Liver (tissue), 9 donors: ENCODE measurements around the gene IFIT1B. TPM values are rescaled to one million over a fixed set of nuclear protein-coding genes. Genes with fewer than 3 reads are reported as not detected.

Experiments used
- DNase-seq: peaks from one replicate; pipeline ENCODE4 v3.0.0-alpha.2; 2017; ENCODE audit warnings: low spot score
- H3K27ac ChIP-seq, 2 donors: one replicate each; pipeline ENCODE4 v1.7.0; 2013; ENCODE audit warnings: inconsistent platforms in 2 of 2, low read length in 2 of 2, control low read depth in 1 of 2, low read depth in 1 of 2, mild to moderate bottlenecking in 1 of 2
- H3K27me3 ChIP-seq, 4 donors: one replicate each; pipeline versions ENCODE4 v1.6.1 to v1.7.0; 2013; ENCODE audit warnings: low read length in 3 of 4, inconsistent platforms in 1 of 4, mild to moderate bottlenecking in 1 of 4, moderate library complexity in 1 of 4; ENCODE audit not compliant: control insufficient read depth in 4 of 4, insufficient read depth in 4 of 4
- H3K36me3 ChIP-seq, 4 donors: one replicate each; pipeline versions ENCODE4 v1.6.1 to v1.7.0; 2013; ENCODE audit warnings: low read length in 3 of 4, mild to moderate bottlenecking in 3 of 4, low read depth in 1 of 4, moderate library complexity in 1 of 4; ENCODE audit not compliant: control insufficient read depth in 4 of 4, insufficient read depth in 3 of 4
- H3K4me1 ChIP-seq, 4 donors: one replicate each; pipeline versions ENCODE4 v1.6.1 to v1.7.0; 2013; ENCODE audit warnings: low read length in 3 of 4, mild to moderate bottlenecking in 3 of 4, moderate library complexity in 1 of 4; ENCODE audit not compliant: control insufficient read depth in 4 of 4, insufficient read depth in 4 of 4
- H3K4me3 ChIP-seq, 3 donors: one replicate each; pipeline versions ENCODE4 v1.6.1 to v1.7.0; 2013; ENCODE audit warnings: low read length in 3 of 3, control low read depth in 1 of 3, low read depth in 1 of 3, mild to moderate bottlenecking in 1 of 3
- H3K9ac ChIP-seq, 2 donors: one replicate each; pipeline ENCODE4 v1.7.0; 2013; ENCODE audit warnings: low read length in 2 of 2, mild to moderate bottlenecking in 2 of 2, moderate library complexity in 2 of 2, control low read depth in 1 of 2, low read depth in 1 of 2
- H3K9me3 ChIP-seq, 4 donors: one replicate each; pipeline versions ENCODE4 v1.6.1 to v1.7.0; 2013; ENCODE audit warnings: low read length in 3 of 4; ENCODE audit not compliant: control insufficient read depth in 4 of 4
- FOXA1 ChIP-seq: IDR thresholded peaks from 2 replicates; pipeline ENCODE4 v1.6.1; 2016; ENCODE audit warnings: antibody characterized with exemption
- FOXA2 ChIP-seq: IDR thresholded peaks from 2 replicates; pipeline ENCODE4 v1.6.1; 2016; ENCODE audit warnings: antibody characterized with exemption
- GABPA ChIP-seq, 2 donors: IDR thresholded peaks in 1 of 2; conservative IDR thresholded peaks in 1 of 2; 2 replicates each; pipeline ENCODE4 v1.6.1; 2016; ENCODE audit warnings: antibody characterized with exemption in 2 of 2, mild to moderate bottlenecking in 1 of 2, moderate library complexity in 1 of 2
- HNF4A ChIP-seq, 2 donors: conservative IDR thresholded peaks; 2 replicates each; pipeline ENCODE4 v1.6.1; 2016; ENCODE audit warnings: antibody characterized with exemption in 2 of 2, mild to moderate bottlenecking in 2 of 2
- HNF4G ChIP-seq: IDR thresholded peaks from 2 replicates; pipeline ENCODE4 v1.6.1; 2016; ENCODE audit warnings: antibody characterized with exemption
- JUND ChIP-seq, 2 donors: IDR thresholded peaks; 2 replicates each; pipeline ENCODE4 v1.6.1; 2016; ENCODE audit warnings: antibody characterized with exemption in 2 of 2
- NR2F2 ChIP-seq: IDR thresholded peaks from 2 replicates; pipeline ENCODE4 v1.6.1; 2016; ENCODE audit warnings: antibody characterized with exemption
- RAD21 ChIP-seq, 2 donors: IDR thresholded peaks; 2 replicates each; pipeline ENCODE4 v1.6.1; 2016; ENCODE audit warnings: antibody characterized with exemption in 2 of 2, mild to moderate bottlenecking in 2 of 2
- RXRA ChIP-seq, 2 donors: IDR thresholded peaks; 2 replicates each; pipeline ENCODE4 v1.6.1; 2017 to 2018; ENCODE audit warnings: antibody characterized with exemption in 2 of 2, mild to moderate bottlenecking in 1 of 2
- SP1 ChIP-seq: IDR thresholded peaks from 2 replicates; pipeline ENCODE4 v1.6.1; 2018; ENCODE audit warnings: antibody characterized with exemption, mild to moderate bottlenecking
- TAF1 ChIP-seq: conservative IDR thresholded peaks from 2 replicates; pipeline ENCODE4 v1.6.1; 2016; ENCODE audit warnings: antibody characterized with exemption, mild to moderate bottlenecking
- WGBS: extraction: QIAGEN DNeasy Blood & Tissue Kit; methylation state at CpG from one replicate; pipeline ENCODE4 v1.1.7; 2013; 5-methylcytosine and 5-hydroxymethylcytosine counted together
- polyA plus RNA-seq, 2 donors: library from polyadenylated mRNA; stranded (reverse) in 1 of 2; unstranded in 1 of 2; fragments of 200-250 nt in 1 of 2; fragments of >200 nt in 1 of 2; fragmentation: Nextera tagmentation in 1 of 2; extraction: Ambion mirVana in 1 of 2; gene quantifications; one replicate each; pipeline versions ENCODE4 v1.2.1 to v1.2.3, GENCODE V29; 2013 to 2015
- total RNA-seq, 2 donors: library from RNA; depleted of rRNA; stranded (reverse); fragments of >200 nt; gene quantifications; one replicate each; pipeline ENCODE4 v1.2.3, GENCODE V29; 2014
- TF ChIP-seq, protein P1 (sequence below): IDR thresholded peaks from 2 replicates; pipeline ENCODE4 v1.6.1; 2016; ENCODE audit warnings: antibody characterized with exemption, mild to moderate bottlenecking
- TF ChIP-seq, protein P2 (sequence below): IDR thresholded peaks from 2 replicates; pipeline ENCODE4 v1.6.1; 2016; ENCODE audit warnings: antibody characterized with exemption
- TF ChIP-seq, protein P3 (sequence below): IDR thresholded peaks from 2 replicates; pipeline ENCODE4 v1.6.1; 2016; ENCODE audit warnings: antibody characterized with exemption
- TF ChIP-seq, protein P4 (sequence below): fragments of 150-350 bp; IDR thresholded peaks from 2 replicates; pipeline ENCODE4 v1.5.1; 2017; ENCODE audit warnings: improper control_type of control experiment, low read depth, low read length; ENCODE audit not compliant: missing input control
- donor health status: healthy.
- donor health status: healthy.
- donor health status: healthy.
- donor health status: healthy.
- donor health status: healthy.

Gene IFIT1B
- total and polyA plus RNA-seq, 4 donors: 0.15 to 13.3 TPM; not detected in 2

DNA sequence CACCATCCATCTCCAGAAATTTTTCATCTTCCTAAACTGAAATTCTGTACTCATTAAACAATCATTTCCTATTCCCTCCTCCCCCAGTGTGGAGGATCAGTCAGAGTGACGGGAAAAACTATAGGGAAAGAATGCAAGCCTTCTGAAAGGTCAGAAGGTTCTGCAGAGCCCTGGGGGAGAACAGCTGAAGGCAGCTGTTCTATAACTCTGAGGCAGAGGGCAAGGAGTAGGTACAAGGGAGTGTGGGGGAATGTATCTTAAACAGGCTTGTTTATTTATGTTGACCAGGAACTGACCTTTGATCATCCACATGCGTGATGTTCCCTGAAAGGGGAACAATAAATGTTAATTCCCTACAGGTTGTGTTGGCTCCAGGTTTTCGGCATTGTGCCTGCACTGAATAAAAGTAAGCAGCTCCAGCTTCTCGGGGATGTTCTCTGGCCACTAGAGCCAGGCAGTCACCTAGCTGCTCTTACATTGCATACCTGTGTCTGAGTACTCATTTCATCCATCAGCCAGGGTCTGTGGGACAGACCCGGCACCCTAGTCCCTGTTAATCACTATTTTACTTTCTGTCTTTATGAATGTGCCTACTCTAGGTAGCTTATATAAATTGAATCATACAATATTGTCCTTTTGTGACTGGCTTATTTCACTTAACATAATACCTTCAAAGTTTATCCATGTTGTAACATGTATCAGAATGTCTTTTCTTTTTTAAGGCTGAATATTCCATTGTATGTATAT, 20.3 kb downstream of the IFIT1B start (continued):
- TF ChIP-seq, protein P1, sequence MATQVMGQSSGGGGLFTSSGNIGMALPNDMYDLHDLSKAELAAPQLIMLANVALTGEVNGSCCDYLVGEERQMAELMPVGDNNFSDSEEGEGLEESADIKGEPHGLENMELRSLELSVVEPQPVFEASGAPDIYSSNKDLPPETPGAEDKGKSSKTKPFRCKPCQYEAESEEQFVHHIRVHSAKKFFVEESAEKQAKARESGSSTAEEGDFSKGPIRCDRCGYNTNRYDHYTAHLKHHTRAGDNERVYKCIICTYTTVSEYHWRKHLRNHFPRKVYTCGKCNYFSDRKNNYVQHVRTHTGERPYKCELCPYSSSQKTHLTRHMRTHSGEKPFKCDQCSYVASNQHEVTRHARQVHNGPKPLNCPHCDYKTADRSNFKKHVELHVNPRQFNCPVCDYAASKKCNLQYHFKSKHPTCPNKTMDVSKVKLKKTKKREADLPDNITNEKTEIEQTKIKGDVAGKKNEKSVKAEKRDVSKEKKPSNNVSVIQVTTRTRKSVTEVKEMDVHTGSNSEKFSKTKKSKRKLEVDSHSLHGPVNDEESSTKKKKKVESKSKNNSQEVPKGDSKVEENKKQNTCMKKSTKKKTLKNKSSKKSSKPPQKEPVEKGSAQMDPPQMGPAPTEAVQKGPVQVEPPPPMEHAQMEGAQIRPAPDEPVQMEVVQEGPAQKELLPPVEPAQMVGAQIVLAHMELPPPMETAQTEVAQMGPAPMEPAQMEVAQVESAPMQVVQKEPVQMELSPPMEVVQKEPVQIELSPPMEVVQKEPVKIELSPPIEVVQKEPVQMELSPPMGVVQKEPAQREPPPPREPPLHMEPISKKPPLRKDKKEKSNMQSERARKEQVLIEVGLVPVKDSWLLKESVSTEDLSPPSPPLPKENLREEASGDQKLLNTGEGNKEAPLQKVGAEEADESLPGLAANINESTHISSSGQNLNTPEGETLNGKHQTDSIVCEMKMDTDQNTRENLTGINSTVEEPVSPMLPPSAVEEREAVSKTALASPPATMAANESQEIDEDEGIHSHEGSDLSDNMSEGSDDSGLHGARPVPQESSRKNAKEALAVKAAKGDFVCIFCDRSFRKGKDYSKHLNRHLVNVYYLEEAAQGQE: no peak
- TF ChIP-seq RAD21 (IDR thresholded peaks at IDR 0.05) (peak; percentile 18 to 28), GABPA (IDR thresholded peaks at IDR 0.05 in 1 of 2, conservative IDR thresholded peaks at IDR 0.05 in 1 of 2) (no peak)

DNA sequence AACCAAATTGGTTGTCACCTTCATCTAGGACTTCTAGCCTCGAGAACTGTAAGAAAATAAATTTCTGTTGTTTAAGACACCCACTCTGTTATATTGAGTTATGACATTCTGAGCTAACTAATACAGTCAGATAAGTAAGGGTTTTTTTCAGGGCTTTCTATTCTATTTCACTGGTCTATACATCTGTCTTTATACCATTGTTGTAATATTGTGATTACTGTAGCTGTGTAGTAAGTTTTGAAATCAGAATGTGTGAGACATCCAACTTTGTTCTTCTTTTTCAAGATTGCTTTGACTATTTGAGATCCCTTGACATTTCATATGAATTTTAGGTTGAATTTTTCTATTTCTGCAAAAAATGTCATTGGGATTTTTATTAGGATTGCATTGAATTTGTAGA, 22.1 kb downstream of the IFIT1B start:
- Histone ChIP-seq H3K27ac (no peak overlapping the region), H3K4me1 (peaks cover 0 to 18% (median 7%) of the 10 kb centered on the region in 4 donors), H3K9me3 (no peaks in the 10 kb centered on the region), H3K27me3 (no peaks in the 10 kb centered on the region), H3K4me3 (no peak overlapping the region), H3K9ac (no peak overlapping the region), H3K36me3 (peaks cover 0 to 11% (median 6%) of the 10 kb centered on the region in 4 donors)
- WGBS: 90% methylated on average over 1 of the region's 1 CpG
- DNase-seq: no peak
- no peak for TF ChIP-seq JUND (IDR thresholded peaks at IDR 0.05)
- TF ChIP-seq TAF1: no peak
- TF ChIP-seq, protein P2, sequence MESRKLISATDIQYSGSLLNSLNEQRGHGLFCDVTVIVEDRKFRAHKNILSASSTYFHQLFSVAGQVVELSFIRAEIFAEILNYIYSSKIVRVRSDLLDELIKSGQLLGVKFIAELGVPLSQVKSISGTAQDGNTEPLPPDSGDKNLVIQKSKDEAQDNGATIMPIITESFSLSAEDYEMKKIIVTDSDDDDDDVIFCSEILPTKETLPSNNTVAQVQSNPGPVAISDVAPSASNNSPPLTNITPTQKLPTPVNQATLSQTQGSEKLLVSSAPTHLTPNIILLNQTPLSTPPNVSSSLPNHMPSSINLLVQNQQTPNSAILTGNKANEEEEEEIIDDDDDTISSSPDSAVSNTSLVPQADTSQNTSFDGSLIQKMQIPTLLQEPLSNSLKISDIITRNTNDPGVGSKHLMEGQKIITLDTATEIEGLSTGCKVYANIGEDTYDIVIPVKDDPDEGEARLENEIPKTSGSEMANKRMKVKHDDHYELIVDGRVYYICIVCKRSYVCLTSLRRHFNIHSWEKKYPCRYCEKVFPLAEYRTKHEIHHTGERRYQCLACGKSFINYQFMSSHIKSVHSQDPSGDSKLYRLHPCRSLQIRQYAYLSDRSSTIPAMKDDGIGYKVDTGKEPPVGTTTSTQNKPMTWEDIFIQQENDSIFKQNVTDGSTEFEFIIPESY: no peak
- TF ChIP-seq NR2F2: no peak
- TF ChIP-seq, protein P3, sequence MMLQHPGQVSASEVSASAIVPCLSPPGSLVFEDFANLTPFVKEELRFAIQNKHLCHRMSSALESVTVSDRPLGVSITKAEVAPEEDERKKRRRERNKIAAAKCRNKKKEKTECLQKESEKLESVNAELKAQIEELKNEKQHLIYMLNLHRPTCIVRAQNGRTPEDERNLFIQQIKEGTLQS: no peak
- no peak for TF ChIP-seq GABPA (IDR thresholded peaks at IDR 0.05 in 1 of 2, conservative IDR thresholded peaks at IDR 0.05 in 1 of 2)

DNA sequence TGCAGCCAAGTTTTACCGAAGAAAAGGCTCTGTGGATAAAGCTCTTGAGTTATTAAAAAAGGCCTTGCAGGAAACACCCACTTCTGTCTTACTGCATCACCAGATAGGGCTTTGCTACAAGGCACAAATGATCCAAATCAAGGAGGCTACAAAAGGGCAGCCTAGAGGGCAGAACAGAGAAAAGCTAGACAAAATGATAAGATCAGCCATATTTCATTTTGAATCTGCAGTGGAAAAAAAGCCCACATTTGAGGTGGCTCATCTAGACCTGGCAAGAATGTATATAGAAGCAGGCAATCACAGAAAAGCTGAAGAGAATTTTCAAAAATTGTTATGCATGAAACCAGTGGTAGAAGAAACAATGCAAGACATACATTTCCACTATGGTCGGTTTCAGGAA, 25.2 kb downstream of the IFIT1B start:
- no peak overlapping the region for H3K9ac ChIP-seq
- H3K27ac ChIP-seq: no peak overlapping the region
- peaks cover 0 to 9% (median 4%) of the 10 kb centered on the region in 4 donors for H3K4me1 ChIP-seq
- DNase-seq: no peak
- H3K9me3 ChIP-seq: no peaks in the 10 kb centered on the region
- H3K36me3 ChIP-seq: peaks cover 0 to 11% (median 7%) of the 10 kb centered on the region in 4 donors
- H3K4me3 ChIP-seq: no peak overlapping the region
- WGBS: 91% methylated on average over 2 of the region's 2 CpGs
- no peaks in the 10 kb centered on the region for H3K27me3 ChIP-seq
- no peak for TF ChIP-seq JUND (IDR thresholded peaks at IDR 0.05)
- no peak for TF ChIP-seq RAD21 (IDR thresholded peaks at IDR 0.05)
- TF ChIP-seq, protein P4, sequence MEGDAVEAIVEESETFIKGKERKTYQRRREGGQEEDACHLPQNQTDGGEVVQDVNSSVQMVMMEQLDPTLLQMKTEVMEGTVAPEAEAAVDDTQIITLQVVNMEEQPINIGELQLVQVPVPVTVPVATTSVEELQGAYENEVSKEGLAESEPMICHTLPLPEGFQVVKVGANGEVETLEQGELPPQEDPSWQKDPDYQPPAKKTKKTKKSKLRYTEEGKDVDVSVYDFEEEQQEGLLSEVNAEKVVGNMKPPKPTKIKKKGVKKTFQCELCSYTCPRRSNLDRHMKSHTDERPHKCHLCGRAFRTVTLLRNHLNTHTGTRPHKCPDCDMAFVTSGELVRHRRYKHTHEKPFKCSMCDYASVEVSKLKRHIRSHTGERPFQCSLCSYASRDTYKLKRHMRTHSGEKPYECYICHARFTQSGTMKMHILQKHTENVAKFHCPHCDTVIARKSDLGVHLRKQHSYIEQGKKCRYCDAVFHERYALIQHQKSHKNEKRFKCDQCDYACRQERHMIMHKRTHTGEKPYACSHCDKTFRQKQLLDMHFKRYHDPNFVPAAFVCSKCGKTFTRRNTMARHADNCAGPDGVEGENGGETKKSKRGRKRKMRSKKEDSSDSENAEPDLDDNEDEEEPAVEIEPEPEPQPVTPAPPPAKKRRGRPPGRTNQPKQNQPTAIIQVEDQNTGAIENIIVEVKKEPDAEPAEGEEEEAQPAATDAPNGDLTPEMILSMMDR: no peak
- TF ChIP-seq, protein P3: no peak
- TF ChIP-seq, protein P1: no peak
- no peak for TF ChIP-seq HNF4A (conservative IDR thresholded peaks at IDR 0.05)
- TF ChIP-seq FOXA2: no peak
- no peak for TF ChIP-seq SP1
- TF ChIP-seq HNF4G: no peak
- TF ChIP-seq, protein P2: no peak
- TF ChIP-seq RXRA (IDR thresholded peaks at IDR 0.05): no peak
- TF ChIP-seq FOXA1: no peak
